K562 (cell line): ENCODE results near the gene TSPOAP1. TPM values are rescaled to one million over a fixed set of nuclear protein-coding genes. Genes with fewer than 3 reads are reported as not detected.

Source experiments
- ATAC-seq: fragments of 200-7000 bp; cut with Tn5 transposase; 3 replicates; pipeline ENCODE4 v1.9.1; 2020; ENCODE audit warnings: moderate library complexity
- BruUV-seq: library from RNA; stranded (reverse); fragments of 400-500 nt; replicated peaks from 2 replicates; lab custom pipeline; 2021; lab: Mats Ljungman, UMichigan
- CTCF ChIA-PET: fragments of 300-600 bp; formaldehyde crosslinking; extraction: SDS; loops from one replicate; lab custom pipeline; 2021; ENCODE audit warnings: low intra/inter-chr PET ratio; lab: Yijun Ruan, JAX
- POLR2A ChIA-PET: fragments of 300-600, 350-650 bp; sonication (Branson Sonifier 250); formaldehyde crosslinking; extraction: SDS; loops from one replicate; lab custom pipeline; 2021; ENCODE audit warnings: antibody characterized with exemption, inconsistent platforms; lab: Yijun Ruan, JAX
- DNase-seq, 4 experiments: peaks; one replicate each; pipeline versions ENCODE4 v3.0.0 to v3.0.0-alpha.2; 2011 to 2018; ENCODE audit warnings: low spot score in 3 of 4, mixed read lengths in 3 of 4; ENCODE audit errors: extremely low read depth in 1 of 4
- FAIRE-seq: peaks from 2 replicates; lab custom pipeline; 2011; peaks lifted over from hg19 to GRCh38; lab: Jason Lieb, UNC
- H2AFZ ChIP-seq: 2 replicates; pipeline ENCODE4 v1.6.0; 2011; ENCODE audit warnings: low read depth, low read length, control low read depth, inconsistent platforms
- H3K27ac ChIP-seq: fragments of 200-600 bp; 3 replicates; pipeline ENCODE4 v1.8.0; 2011; ENCODE audit warnings: low read depth, mild to moderate bottlenecking, control low read depth, inconsistent platforms, low read length, moderate library complexity, mixed read lengths; ENCODE audit errors: extremely low read depth
- H3K27me3 ChIP-seq, 2 experiments: fragments of 300-600 bp in 1 of 2; 2 replicates in 1 of 2; 3 replicates in 1 of 2; pipeline versions ENCODE4 v1.6.0 to v1.8.0; 2011; ENCODE audit warnings: inconsistent platforms in 2 of 2, low read length in 2 of 2, mild to moderate bottlenecking in 1 of 2, mixed read lengths in 1 of 2, moderate library complexity in 1 of 2; ENCODE audit not compliant: control insufficient read depth in 2 of 2, insufficient read depth in 2 of 2
- H3K36me3 ChIP-seq: fragments of 300-600 bp; 3 replicates; pipeline ENCODE4 v1.8.0; 2011; ENCODE audit warnings: mild to moderate bottlenecking, low read length, inconsistent platforms; ENCODE audit not compliant: control insufficient read depth, insufficient read depth
- H3K4me1 ChIP-seq, 2 experiments: fragments of 200-600 bp in 1 of 2; replicated peaks in 1 of 2; 2 replicates in 1 of 2; 3 replicates in 1 of 2; pipeline versions ENCODE4 v1.5.1 to v1.8.0; 2011; ENCODE audit warnings: inconsistent platforms in 2 of 2, low read length in 2 of 2, mild to moderate bottlenecking in 1 of 2, mixed read lengths in 1 of 2, moderate library complexity in 1 of 2; ENCODE audit not compliant: control insufficient read depth in 2 of 2, insufficient read depth in 2 of 2
- H3K4me2 ChIP-seq: 2 replicates; pipeline ENCODE4 v1.6.1; 2011; ENCODE audit warnings: low read length, control low read depth, inconsistent platforms, mixed read lengths; ENCODE audit not compliant: insufficient read depth
- H3K4me3 ChIP-seq: fragments of 200-600 bp; sonication (generic), shearing (Covaris generic); 2 replicates; pipeline ENCODE4 v1.5.1; 2016; ENCODE audit warnings: control low read depth, inconsistent platforms
- H3K79me2 ChIP-seq: fragments of 200-600 bp; 3 replicates; pipeline ENCODE4 v1.8.0; 2011; ENCODE audit warnings: low read length, inconsistent platforms; ENCODE audit not compliant: control insufficient read depth, insufficient read depth
- H3K9ac ChIP-seq, 2 experiments: 2 replicates each; pipeline versions ENCODE4 v1.6.0 to v1.6.1; 2011; ENCODE audit warnings: low read depth in 2 of 2, low read length in 2 of 2, control low read depth in 1 of 2, inconsistent platforms in 1 of 2, mild to moderate bottlenecking in 1 of 2, mixed read lengths in 1 of 2; ENCODE audit not compliant: insufficient read depth in 1 of 2
- H3K9me1 ChIP-seq: one replicate; pipeline ENCODE4 v1.6.0; 2011; ENCODE audit warnings: inconsistent platforms, mild to moderate bottlenecking, low read length, moderate library complexity; ENCODE audit not compliant: control insufficient read depth, insufficient read depth
- H3K9me3 ChIP-seq: replicated peaks from 2 replicates; pipeline ENCODE4 v1.5.1; 2011; ENCODE audit warnings: low read depth, low read length, inconsistent platforms; ENCODE audit not compliant: control insufficient read depth, insufficient read depth
- H4K20me1 ChIP-seq: replicated peaks from 2 replicates; pipeline ENCODE4 v1.6.1; 2011; ENCODE audit warnings: low read length, inconsistent platforms, mixed read lengths; ENCODE audit not compliant: control insufficient read depth, insufficient read depth
- CBFA2T3 ChIP-seq: fragments of 450-650 bp; IDR thresholded peaks from 2 replicates; pipeline ENCODE4 v1.6.1; 2017
- E2F3 ChIP-seq: fragments of 250-450 bp; sonication (Bioruptor Pico); IDR thresholded peaks from 2 replicates; pipeline ENCODE4 v1.4.0; 2020; ENCODE audit warnings: mild to moderate bottlenecking
- ETV5 ChIP-seq: sonication (generic); formaldehyde crosslinking; IDR thresholded peaks from 2 replicates; pipeline ENCODE4 v1.4.0; 2020; ENCODE audit warnings: low read depth, mild to moderate bottlenecking, missing genetic modification reagents
- FUS ChIP-seq: fragments of 200-400 bp; formaldehyde crosslinking; optimal IDR thresholded peaks from 2 replicates; pipeline ENCODE3; 2017; ENCODE audit warnings: low read depth, low read length
- MAFK ChIP-seq: IDR thresholded peaks from 2 replicates; pipeline ENCODE4 v1.6.1; 2011; ENCODE audit warnings: low read length, improper control_type of control experiment
- POLR2G ChIP-seq: fragments of 200-400 bp; formaldehyde crosslinking; IDR thresholded peaks from 2 replicates; pipeline ENCODE4 v1.6.1; 2017; ENCODE audit warnings: low read depth, mild to moderate bottlenecking, antibody characterized with exemption, low read length, moderate library complexity
- RAD51 ChIP-seq: fragments of 450-650 bp; IDR thresholded peaks from 2 replicates; pipeline ENCODE4 v1.7.1; 2016; ENCODE audit warnings: low read depth, mild to moderate bottlenecking, borderline replicate concordance
- SAP30 ChIP-seq: fragments of 200-600 bp; sonication (generic); IDR thresholded peaks from 2 replicates; pipeline ENCODE4 v1.6.1; 2012; ENCODE audit warnings: borderline replicate concordance, low read depth, mild to moderate bottlenecking, moderate library complexity, low read length, control low read depth, inconsistent platforms; ENCODE audit not compliant: insufficient read depth, poor library complexity, severe bottlenecking
- ZNF584 ChIP-seq: fragments of 200-800 bp; sonication (Bioruptor generic); IDR thresholded peaks from 2 replicates; pipeline ENCODE4 v1.6.1; 2016; ENCODE audit warnings: low read depth, mild to moderate bottlenecking, missing genetic modification characterization, missing compliant biosample characterization
- WGBS: fragments of 100-300 bp; shearing (Covaris generic); methylation state at CpG from one replicate; pipeline ENCODE4 v1.1.6; 2016; ENCODE audit warnings: low coverage, mixed read lengths; ENCODE audit not compliant: insufficient coverage; ENCODE audit errors: missing lambda C conversion rate; 5-methylcytosine and 5-hydroxymethylcytosine counted together
- in situ Hi-C: fragments of 300-500 bp; cut with MboI; formaldehyde crosslinking; loops from 4 replicates; pipeline ENCODE4 v1.15.0; 2018; ENCODE audit warnings: inconsistent platforms, mixed read lengths
- intact Hi-C: fragments of 100-400 bp; cut with micrococcal nuclease; formaldehyde crosslinking; loops from 2 replicates; pipeline ENCODE4 v1.14.2; 2022
- polyA plus RNA-seq, 8 experiments: library from polyadenylated mRNA; depleted of rRNA in 4 of 8; stranded (reverse) in 5 of 8; unstranded in 3 of 8; fragments of >200 nt; fragmentation: Nextera tagmentation in 2 of 8; fragmentation: Illumina TruSeq in 1 of 8; extraction: Ambion mirVana in 2 of 8; extraction: Trizol in 1 of 8; gene quantifications; 2 replicates each; pipeline versions ENCODE4 v1.2.1 to v1.2.3, GENCODE V29; 2011 to 2014; ENCODE audit warnings: inconsistent platforms in 1 of 8, missing spikeins in 1 of 8
- total RNA-seq, 7 experiments: library from RNA; depleted of rRNA in 6 of 7; stranded (reverse); fragments of >200 nt in 6 of 7; fragmentation: Illumina TruSeq in 2 of 7; extraction: Trizol in 2 of 7; gene quantifications; 2 replicates each; pipeline versions ENCODE4 v1.2.1 to v1.2.3, GENCODE V29; 2011 to 2021; ENCODE audit warnings: low replicate concordance in 1 of 7
- TF ChIP-seq, protein P1 (sequence below): sonication (generic); formaldehyde crosslinking; IDR thresholded peaks from 2 replicates; pipeline ENCODE4 v1.8.0; 2022; ENCODE audit warnings: mild to moderate bottlenecking, missing genetic modification reagents

The TSPOAP1 gene
- total and polyA plus RNA-seq, 9 of the 15 experiments (the other 6 are each of a cell fraction or from before 2014, with no cell fraction given) = 0.87 to 3.9 (median 1.8) TPM; not detected in 2

DNA sequence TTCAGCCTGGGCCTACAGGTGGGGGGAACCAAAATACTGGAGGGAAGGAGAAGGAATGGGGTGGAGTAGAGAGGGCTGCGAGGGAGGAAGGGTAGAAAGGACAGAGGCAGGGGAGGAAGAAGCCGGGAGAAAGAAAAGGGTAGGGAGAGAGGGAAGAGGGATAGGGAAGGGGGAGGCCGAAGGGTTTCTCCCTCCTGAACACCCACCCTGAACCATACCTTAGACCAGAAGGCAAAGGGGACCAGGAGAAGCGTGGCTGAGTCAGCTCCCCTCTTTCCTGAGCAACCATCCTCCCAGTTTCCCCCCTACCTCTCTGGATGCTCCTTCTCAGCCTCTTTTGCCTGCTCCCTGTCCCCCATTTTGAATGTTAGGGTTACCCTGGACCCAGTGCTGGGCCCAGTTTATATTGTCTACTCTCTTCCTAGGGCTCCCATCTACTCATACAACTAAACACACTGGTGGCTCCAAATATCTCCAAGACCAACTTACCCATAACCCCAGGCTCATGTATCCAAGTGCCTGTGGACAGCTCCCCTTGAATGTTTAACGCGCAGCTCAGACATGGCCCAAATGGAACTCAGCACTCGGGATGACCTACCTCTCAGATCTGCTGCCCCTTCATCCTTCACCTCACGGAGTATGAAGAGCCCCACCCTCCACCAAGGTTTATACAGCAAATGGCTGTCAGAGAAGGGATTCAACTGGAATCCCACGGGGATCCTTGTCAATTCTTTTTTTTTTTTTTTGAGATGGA is 7.8 kb downstream of the TSPOAP1 start:
- intact Hi-C loops = no loop called here
- ChIA-PET CTCF (no interaction called here), POLR2A (interaction anchor here (0.8 to 1.1 kb wide), 2 partner anchors 11 to 115 kb away, joined by 3 read pairs; no protein-coding TSS in a partner anchor)
- no peak for ATAC-seq
- H2AFZ ChIP-seq = no peak overlapping the region
- in situ Hi-C loops = no loop called here
- no peaks in the 10 kb centered on the region for H3K27me3 ChIP-seq
- no peak for FAIRE-seq
- DNase-seq = no peak
- WGBS = 78% methylated on average over 8 of the region's 9 CpGs
- H3K79me2 ChIP-seq = no peaks in the 10 kb centered on the region
- BruUV-seq = no TSS peak
- H3K4me2 ChIP-seq = no peak overlapping the region
- no peaks in the 10 kb centered on the region for H4K20me1 ChIP-seq
- no peaks in the 10 kb centered on the region for H3K9me1 ChIP-seq
- H3K36me3 ChIP-seq = no peaks in the 10 kb centered on the region
- no peak overlapping the region for H3K27ac ChIP-seq
- H3K9me3 ChIP-seq = no peaks in the 10 kb centered on the region
- peak overlapping the region in 1 of 2 experiments; percentile 30; a peak in 1 of 4 replicates for H3K9ac ChIP-seq
- H3K4me1 ChIP-seq = peaks cover 0 to 43% of the 10 kb centered on the region in 2 experiments; a peak in 3 of 5 replicates
- no peak overlapping the region for H3K4me3 ChIP-seq
- no peak for TF ChIP-seq ETV5 (CRISPR knock-in tag)
- no peak for TF ChIP-seq ZNF584 (CRISPR knock-in tag)

- DNase-seq (no peak), FAIRE-seq (no peak), ATAC-seq (no peak)
- Histone ChIP-seq H3K36me3 (no peaks in the 10 kb centered on the region), H4K20me1 (no peaks in the 10 kb centered on the region), H3K4me3 (no peak overlapping the region), H3K4me2 (no peak overlapping the region), H3K27ac (no peak overlapping the region), H3K9ac (peak overlapping the region in 1 of 2 experiments; percentile 30; a peak in 1 of 4 replicates), H3K9me1 (no peaks in the 10 kb centered on the region), H3K27me3 (no peaks in the 10 kb centered on the region), H2AFZ (no peak overlapping the region), H3K79me2 (no peaks in the 10 kb centered on the region), H3K9me3 (no peaks in the 10 kb centered on the region), H3K4me1 (peaks cover 0 to 38% of the 10 kb centered on the region in 2 experiments; a peak in 3 of 5 replicates)
- BruUV-seq = no TSS peak
- intact Hi-C loops = no loop called here
- CTCF ChIA-PET = no interaction called here
- in situ Hi-C loops = no loop called here
- POLR2A ChIA-PET = interaction anchor here (0.8 to 1.1 kb wide), 2 partner anchors 12 to 115 kb away, joined by 3 read pairs; no protein-coding TSS in a partner anchor
- WGBS = 76% methylated on average over 6 of the region's 7 CpGs
- TF ChIP-seq E2F3 (CRISPR knock-in tag) (no peak), FUS (no peak), SAP30 (no peak), RAD51 (no peak), CBFA2T3 (no peak), POLR2G (no peak), MAFK (no peak)
- TF ChIP-seq, protein P1, sequence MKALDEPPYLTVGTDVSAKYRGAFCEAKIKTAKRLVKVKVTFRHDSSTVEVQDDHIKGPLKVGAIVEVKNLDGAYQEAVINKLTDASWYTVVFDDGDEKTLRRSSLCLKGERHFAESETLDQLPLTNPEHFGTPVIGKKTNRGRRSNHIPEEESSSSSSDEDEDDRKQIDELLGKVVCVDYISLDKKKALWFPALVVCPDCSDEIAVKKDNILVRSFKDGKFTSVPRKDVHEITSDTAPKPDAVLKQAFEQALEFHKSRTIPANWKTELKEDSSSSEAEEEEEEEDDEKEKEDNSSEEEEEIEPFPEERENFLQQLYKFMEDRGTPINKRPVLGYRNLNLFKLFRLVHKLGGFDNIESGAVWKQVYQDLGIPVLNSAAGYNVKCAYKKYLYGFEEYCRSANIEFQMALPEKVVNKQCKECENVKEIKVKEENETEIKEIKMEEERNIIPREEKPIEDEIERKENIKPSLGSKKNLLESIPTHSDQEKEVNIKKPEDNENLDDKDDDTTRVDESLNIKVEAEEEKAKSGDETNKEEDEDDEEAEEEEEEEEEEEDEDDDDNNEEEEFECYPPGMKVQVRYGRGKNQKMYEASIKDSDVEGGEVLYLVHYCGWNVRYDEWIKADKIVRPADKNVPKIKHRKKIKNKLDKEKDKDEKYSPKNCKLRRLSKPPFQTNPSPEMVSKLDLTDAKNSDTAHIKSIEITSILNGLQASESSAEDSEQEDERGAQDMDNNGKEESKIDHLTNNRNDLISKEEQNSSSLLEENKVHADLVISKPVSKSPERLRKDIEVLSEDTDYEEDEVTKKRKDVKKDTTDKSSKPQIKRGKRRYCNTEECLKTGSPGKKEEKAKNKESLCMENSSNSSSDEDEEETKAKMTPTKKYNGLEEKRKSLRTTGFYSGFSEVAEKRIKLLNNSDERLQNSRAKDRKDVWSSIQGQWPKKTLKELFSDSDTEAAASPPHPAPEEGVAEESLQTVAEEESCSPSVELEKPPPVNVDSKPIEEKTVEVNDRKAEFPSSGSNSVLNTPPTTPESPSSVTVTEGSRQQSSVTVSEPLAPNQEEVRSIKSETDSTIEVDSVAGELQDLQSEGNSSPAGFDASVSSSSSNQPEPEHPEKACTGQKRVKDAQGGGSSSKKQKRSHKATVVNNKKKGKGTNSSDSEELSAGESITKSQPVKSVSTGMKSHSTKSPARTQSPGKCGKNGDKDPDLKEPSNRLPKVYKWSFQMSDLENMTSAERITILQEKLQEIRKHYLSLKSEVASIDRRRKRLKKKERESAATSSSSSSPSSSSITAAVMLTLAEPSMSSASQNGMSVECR = no peak
Measured at GRCh38 chr17:58320163-58320558, 8.4 kb downstream of the TSPOAP1 start.
